Endothelial cell of umbilical vein (primary cell): ENCODE results near the gene HDLBP. TPM values are rescaled to one million over a fixed set of nuclear protein-coding genes. Genes with fewer than 3 reads are reported as not detected.

Experiments used
- BruUV-seq: library from RNA; stranded (reverse); fragments of 400-500 nt; replicated peaks from 2 replicates; lab custom pipeline; 2021; lab: Mats Ljungman, UMichigan
- CTCF ChIA-PET: fragments of 300-600, 350-600 bp; sonication (Branson Sonifier 250); formaldehyde crosslinking; loops from one replicate; lab custom pipeline; 2021; ENCODE audit warnings: antibody characterized with exemption, inconsistent platforms; lab: Charles Lee
- POLR2A ChIA-PET: fragments of 300-600, 350-600 bp; sonication (Branson Sonifier 250); formaldehyde crosslinking; loops from one replicate; lab custom pipeline; 2021; ENCODE audit warnings: antibody characterized with exemption, inconsistent platforms; lab: Charles Lee
- DNase-seq: peaks from one replicate; pipeline ENCODE4 v3.0.0-alpha.2; 2011; ENCODE audit warnings: low read depth, low spot score
- FAIRE-seq: peaks from 2 replicates; lab custom pipeline; 2011; peaks lifted over from hg19 to GRCh38; lab: Jason Lieb, UNC
- H2AFZ ChIP-seq: 2 replicates; pipeline ENCODE4 v1.6.0; 2012; ENCODE audit warnings: low read depth, low read length, control low read depth, inconsistent platforms
- H3K27ac ChIP-seq: 2 replicates; pipeline ENCODE4 v1.5.1; 2011; ENCODE audit warnings: low read depth, mild to moderate bottlenecking, control low read depth, low read length, moderate library complexity; ENCODE audit not compliant: insufficient read depth
- H3K27me3 ChIP-seq, 2 experiments: 2 replicates each; pipeline versions ENCODE4 v1.6.0 to v1.6.1; 2011; ENCODE audit warnings: low read length in 2 of 2, mixed read lengths in 1 of 2; ENCODE audit not compliant: control insufficient read depth in 2 of 2, insufficient read depth in 2 of 2
- H3K36me3 ChIP-seq, 2 experiments: 2 replicates in 1 of 2; 3 replicates in 1 of 2; pipeline ENCODE4 v1.5.1; 2011; ENCODE audit warnings: low read length in 2 of 2, mild to moderate bottlenecking in 1 of 2, moderate library complexity in 1 of 2; ENCODE audit not compliant: control insufficient read depth in 2 of 2, insufficient read depth in 2 of 2; ENCODE audit errors: extremely low read depth in 1 of 2
- H3K4me1 ChIP-seq: 3 replicates; pipeline ENCODE4 v1.5.1; 2011; ENCODE audit warnings: mild to moderate bottlenecking, low read length; ENCODE audit not compliant: control insufficient read depth, insufficient read depth; ENCODE audit errors: extremely low read depth
- H3K4me2 ChIP-seq: 2 replicates; pipeline ENCODE4 v1.6.1; 2011; ENCODE audit warnings: low read length, control low read depth, mixed read lengths; ENCODE audit not compliant: insufficient read depth
- H3K4me3 ChIP-seq, 3 experiments: fragments of 200-600 bp in 1 of 3; sonication (generic), shearing (Covaris generic) in 1 of 3; replicated peaks in 1 of 3; 2 replicates each; pipeline ENCODE4 v1.5.1; 2011 to 2016; ENCODE audit warnings: control low read depth in 3 of 3, low read length in 3 of 3, mild to moderate bottlenecking in 2 of 3, inconsistent platforms in 1 of 3, low read depth in 1 of 3, moderate library complexity in 1 of 3; ENCODE audit not compliant: insufficient read depth in 1 of 3
- H3K79me2 ChIP-seq: 2 replicates; pipeline ENCODE4 v1.6.0; 2012; ENCODE audit warnings: low read length, inconsistent platforms; ENCODE audit not compliant: control insufficient read depth, insufficient read depth
- H3K9ac ChIP-seq: replicated peaks from 2 replicates; pipeline ENCODE3; 2011; ENCODE audit warnings: low read length, control low read depth; ENCODE audit not compliant: insufficient read depth; ENCODE audit errors: extremely low read depth
- H3K9me1 ChIP-seq: replicated peaks from 3 replicates; pipeline ENCODE4 v1.6.0; 2011; ENCODE audit warnings: mild to moderate bottlenecking, low read length; ENCODE audit not compliant: control insufficient read depth, insufficient read depth; ENCODE audit errors: extremely low read depth
- H3K9me3 ChIP-seq: replicated peaks from 2 replicates; pipeline ENCODE4 v1.5.1; 2012; ENCODE audit warnings: low read length, inconsistent platforms; ENCODE audit not compliant: control insufficient read depth, insufficient read depth
- H4K20me1 ChIP-seq: replicated peaks from 2 replicates; pipeline ENCODE3; 2011; ENCODE audit warnings: mild to moderate bottlenecking, low read length; ENCODE audit not compliant: control insufficient read depth, insufficient read depth; ENCODE audit errors: extremely low read depth
- CTCF ChIP-seq, 2 donors: IDR thresholded peaks; 1 replicate in 1 of 2; 2 replicates in 1 of 2; pipeline ENCODE4 v1.5.1; 2011; ENCODE audit warnings: low read length in 2 of 2, mild to moderate bottlenecking in 2 of 2, moderate library complexity in 2 of 2, control low read depth in 1 of 2, inconsistent platforms in 1 of 2, low read depth in 1 of 2; ENCODE audit not compliant: insufficient read depth in 1 of 2; ENCODE audit errors: extremely low read depth in 1 of 2
- EZH2 ChIP-seq: IDR thresholded peaks from 2 replicates; pipeline ENCODE4 v1.6.1; 2012; ENCODE audit warnings: borderline replicate concordance, low read depth, mild to moderate bottlenecking, moderate library complexity, low read length, inconsistent platforms; ENCODE audit not compliant: severe bottlenecking
- GATA2 ChIP-seq: IDR thresholded peaks from 2 replicates; pipeline ENCODE4 v1.7.0; 2011; ENCODE audit warnings: low read depth, mild to moderate bottlenecking, moderate library complexity, mixed read lengths, low read length; ENCODE audit not compliant: insufficient read length, insufficient read depth
- MAX ChIP-seq: IDR thresholded peaks from 2 replicates; pipeline ENCODE4 v1.6.1; 2011; ENCODE audit not compliant: insufficient read depth, insufficient read length
- MYC ChIP-seq: IDR thresholded peaks from one replicate; pipeline ENCODE4 v1.6.1; 2011; ENCODE audit warnings: mild to moderate bottlenecking, low read depth, low read length
- POLR2A ChIP-seq: IDR thresholded peaks from 2 replicates; pipeline ENCODE4 v1.6.1; 2012; ENCODE audit warnings: low read depth, mild to moderate bottlenecking, control low read depth, low read length
- dilution Hi-C: fragments of 300-500 bp; cut with MboI; formaldehyde crosslinking; loops from one replicate; pipeline ENCODE4 v1.15.0; 2019; ENCODE audit warnings: low sequenced_read_pairs; ENCODE audit not compliant: extremely low pct_ligation_motif_present
- intact Hi-C: fragments of 100-400 bp; cut with micrococcal nuclease; formaldehyde crosslinking; loops from one replicate; pipeline ENCODE4 v1.10.0; 2022
- polyA plus RNA-seq, 4 experiments: library from polyadenylated mRNA; depleted of rRNA in 3 of 4; stranded (reverse) in 3 of 4; unstranded in 1 of 4; fragments of >200 nt; gene quantifications; 2 replicates each; pipeline versions ENCODE4 v1.2.1 to v1.2.3, GENCODE V29; 2011 to 2012; ENCODE audit warnings: missing spikeins in 1 of 4
- total RNA-seq: library from RNA; stranded (reverse); gene quantifications from 2 replicates; pipeline ENCODE4 v1.2.3, GENCODE V29; 2021

The HDLBP gene
- total and polyA plus RNA-seq, 2 donors (not counting 3 experiments of a cell fraction or from before 2014, with no cell fraction given): 379 to 569 TPM

- H3K9ac ChIP-seq: no peak overlapping the region
- no peaks in the 10 kb centered on the region for H3K36me3 ChIP-seq
- no peak for DNase-seq
- dilution Hi-C loops: no loop called here
- H3K4me1 ChIP-seq: no peaks in the 10 kb centered on the region
- no peaks in the 10 kb centered on the region for H3K9me3 ChIP-seq
- H4K20me1 ChIP-seq: peaks cover 4% of the 10 kb centered on the region
- no peak overlapping the region for H3K27ac ChIP-seq
- no peak overlapping the region for H3K4me2 ChIP-seq
- no peak overlapping the region for H3K4me3 ChIP-seq
- CTCF ChIA-PET: interaction anchor here (1.8 to 2.1 kb wide), 3 partner anchors 9 to 12 kb away, joined by 4 to 7 read pairs (median 6); no protein-coding TSS in a partner anchor
- H3K9me1 ChIP-seq: no peaks in the 10 kb centered on the region
- intact Hi-C loops: loop anchor here (10.0 kb wide), 1 partner anchor 1928 kb away; no protein-coding TSS in a partner anchor
- POLR2A ChIA-PET: interaction anchor here (1.3 kb wide), 1 partner anchor 12 kb away, joined by 5 read pairs; no protein-coding TSS in a partner anchor
- BruUV-seq: no TSS peak
- no peaks in the 10 kb centered on the region for H3K27me3 ChIP-seq
- H2AFZ ChIP-seq: no peak overlapping the region
- H3K79me2 ChIP-seq: peaks cover 96% of the 10 kb centered on the region
- no peak for FAIRE-seq
- no peak for TF ChIP-seq GATA2
- TF ChIP-seq CTCF (IDR thresholded peaks at IDR 0.05; ENCODE audit: extremely low read depth in 1 of 2, insufficient read depth in 1 of 2, low read depth in 1 of 2, low read length in 2 of 2): no peak
- TF ChIP-seq POLR2A: no peak
- TF ChIP-seq EZH2: no peak
- no peak for TF ChIP-seq MYC
- TF ChIP-seq MAX: no peak
Observed at GRCh38 chr2:241302759-241303651, 12.5 kb downstream of the HDLBP start.
